Activated naive CD8-positive, alpha-beta T cell treated with anti-CD3 and anti-CD28 coated beads, Interleukin-2, amount 10 ng/mL, durations not matched to agents 7 days and 5 days (primary cell): Measurements from ENCODE around the gene SGIP1. TPM values are rescaled to one million over a fixed set of nuclear protein-coding genes. Genes with fewer than 3 reads are reported as not detected.

Experiments used
- ATAC-seq: fragments of 150-1000 bp; cut with Tn5 transposase; one replicate; pipeline ENCODE4 v1.10.0; 2021; ENCODE audit warnings: low read depth, moderate library complexity
- POLR2A ChIA-PET: fragments of 350-600 bp; sonication (Branson Sonifier 250); formaldehyde crosslinking; loops from one replicate; lab custom pipeline; 2021; ENCODE audit warnings: antibody characterized with exemption; lab: Charles Lee
- DNase-seq: peaks from one replicate; pipeline ENCODE4 v3.0.0; 2021
- H3K27ac Mint-ChIP-seq: one replicate; pipeline ENCODE4 v1.8.0; 2022; ENCODE audit warnings: mild to moderate bottlenecking, mixed read lengths
- H3K27me3 Mint-ChIP-seq: one replicate; pipeline ENCODE4 v1.8.0; 2022; ENCODE audit warnings: mild to moderate bottlenecking, moderate library complexity, mixed read lengths
- H3K36me3 Mint-ChIP-seq: one replicate; pipeline ENCODE4 v1.8.0; 2021; ENCODE audit warnings: mild to moderate bottlenecking, mixed read lengths
- H3K4me1 Mint-ChIP-seq: one replicate; pipeline ENCODE4 v1.8.0; 2021; ENCODE audit warnings: mixed read lengths
- H3K4me3 Mint-ChIP-seq: one replicate; pipeline ENCODE4 v1.8.0; 2022; ENCODE audit warnings: mild to moderate bottlenecking, moderate library complexity, mixed read lengths
- H3K9me3 Mint-ChIP-seq: one replicate; pipeline ENCODE4 v1.8.0; 2021; ENCODE audit warnings: mixed read lengths
- total RNA-seq, 2 experiments: library from RNA; stranded (reverse); gene quantifications; one replicate each; pipeline ENCODE4 v1.2.3, GENCODE V29; 2021

The SGIP1 gene
- total RNA-seq, 2 experiments from 2014 or later = not detected

DNA sequence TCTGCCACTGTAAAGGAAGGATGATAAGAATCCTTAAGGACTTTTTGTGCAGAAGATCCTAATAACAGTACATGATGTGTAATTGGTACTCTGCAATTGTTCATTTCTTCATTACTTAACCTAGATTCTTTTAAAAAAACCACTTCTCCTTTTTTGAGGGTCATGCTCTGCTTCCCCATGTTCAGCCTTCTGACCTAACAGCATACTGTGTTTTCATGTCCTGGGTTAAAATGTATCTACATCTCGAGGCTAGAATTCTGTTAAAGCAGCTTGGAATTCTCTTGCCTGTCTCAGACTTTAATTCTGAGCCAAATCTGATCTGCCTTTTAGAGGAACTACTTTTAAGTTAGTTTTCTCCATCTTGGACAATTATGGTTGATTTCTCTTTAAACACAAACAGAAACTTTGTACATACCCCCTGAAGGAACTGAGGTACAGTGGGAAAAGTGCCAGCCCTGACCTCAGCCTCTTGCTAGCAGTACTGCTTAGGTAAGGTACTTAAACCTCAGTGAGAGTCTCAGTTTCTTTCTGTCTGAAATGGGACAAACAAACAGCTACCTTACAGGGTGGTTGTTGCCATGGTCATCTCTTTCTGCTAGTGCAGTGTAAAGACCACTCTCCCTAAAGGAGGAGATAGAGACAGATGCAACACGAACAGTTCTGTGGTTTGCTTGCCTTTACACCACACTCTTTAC lies 115.1 kb downstream of the SGIP1 start:
- Mint-ChIP-seq H3K27me3 (peaks cover 9% of the 10 kb centered on the region), H3K4me3 (no peak overlapping the region), H3K4me1 (no peaks in the 10 kb centered on the region), H3K9me3 (no peaks in the 10 kb centered on the region), H3K27ac (no peak overlapping the region), H3K36me3 (no peaks in the 10 kb centered on the region)
- no peak for ATAC-seq
- POLR2A ChIA-PET = no interaction called here
- DNase-seq = no peak

DNA sequence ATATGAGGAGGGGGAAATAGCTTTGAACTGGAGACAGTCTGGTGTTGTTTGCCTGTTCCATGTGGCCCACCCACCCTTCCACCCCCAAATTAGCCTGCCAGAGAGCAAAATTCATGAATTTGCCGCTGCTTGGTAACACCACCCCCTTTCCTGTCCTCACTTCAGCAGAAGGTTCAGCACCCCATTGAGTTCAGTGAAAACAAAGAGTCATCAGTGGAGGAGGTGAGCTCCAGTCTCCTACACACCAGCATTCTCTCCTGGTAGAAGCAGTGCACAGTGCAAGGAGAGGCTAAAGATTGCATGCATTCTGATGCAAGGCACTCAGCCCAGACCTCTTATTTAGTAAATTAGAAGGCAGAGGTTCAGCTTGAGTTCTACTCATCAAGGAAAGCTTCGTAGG lies 118.6 kb downstream of the SGIP1 start:
- no peak overlapping the region for H3K27ac Mint-ChIP-seq
- H3K27me3 Mint-ChIP-seq = peaks cover 19% of the 10 kb centered on the region
- no peaks in the 10 kb centered on the region for H3K4me1 Mint-ChIP-seq
- ATAC-seq = no peak
- POLR2A ChIA-PET = no interaction called here
- no peak overlapping the region for H3K4me3 Mint-ChIP-seq
- no peak for DNase-seq
- H3K36me3 Mint-ChIP-seq = no peaks in the 10 kb centered on the region
- no peaks in the 10 kb centered on the region for H3K9me3 Mint-ChIP-seq

DNA sequence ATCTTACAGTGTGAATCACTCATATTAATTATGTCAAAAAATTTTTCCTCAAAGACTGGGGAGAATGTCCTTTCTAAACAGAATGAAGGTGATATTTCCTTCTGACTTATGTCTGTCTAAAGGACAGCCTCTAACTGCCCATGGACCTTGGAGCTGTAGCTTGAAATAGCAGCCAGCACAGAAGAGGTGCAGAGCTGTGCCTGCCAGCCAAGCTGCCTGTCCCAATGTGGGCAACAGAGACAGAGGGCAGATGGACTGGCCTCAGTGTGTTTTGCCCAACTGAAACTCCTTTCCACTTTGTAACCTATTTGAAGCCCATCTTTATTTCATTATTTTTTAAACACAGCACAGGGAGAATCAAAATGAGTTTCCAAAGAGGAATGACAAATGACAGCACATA lies 120.7 kb downstream of the SGIP1 start:
- Mint-ChIP-seq H3K9me3 (no peaks in the 10 kb centered on the region), H3K36me3 (no peaks in the 10 kb centered on the region), H3K4me3 (no peak overlapping the region), H3K27ac (no peak overlapping the region), H3K27me3 (peaks cover 19% of the 10 kb centered on the region), H3K4me1 (no peaks in the 10 kb centered on the region)
- ATAC-seq (no peak), DNase-seq (no peak)
- POLR2A ChIA-PET = no interaction called here

DNA sequence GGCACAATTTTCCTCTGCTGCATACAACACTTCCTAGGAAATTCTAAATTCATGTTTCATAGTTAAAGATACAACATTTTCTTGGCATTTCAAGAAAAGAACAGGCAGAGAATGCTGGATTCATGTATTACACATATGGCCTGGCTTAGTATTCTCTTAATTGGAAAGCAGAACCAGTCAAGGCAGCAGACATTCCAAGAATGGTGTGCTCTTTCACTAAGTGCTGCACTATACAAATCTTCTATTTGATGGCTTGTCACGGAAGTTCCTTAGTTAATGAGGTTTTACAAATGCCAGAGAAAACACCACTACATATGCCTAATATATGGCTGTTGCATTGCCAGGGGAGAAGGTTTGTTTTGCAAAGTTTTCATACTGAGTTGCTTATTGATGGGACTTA lies 137.5 kb downstream of the SGIP1 start:
- H3K36me3 Mint-ChIP-seq = no peaks in the 10 kb centered on the region
- ATAC-seq (no peak), DNase-seq (no peak)
- H3K27me3 Mint-ChIP-seq = peaks cover 3% of the 10 kb centered on the region
- H3K4me3 Mint-ChIP-seq = no peak overlapping the region
- peaks cover 2% of the 10 kb centered on the region for H3K4me1 Mint-ChIP-seq
- H3K9me3 Mint-ChIP-seq = no peaks in the 10 kb centered on the region
- POLR2A ChIA-PET = no interaction called here
- no peak overlapping the region for H3K27ac Mint-ChIP-seq

DNA sequence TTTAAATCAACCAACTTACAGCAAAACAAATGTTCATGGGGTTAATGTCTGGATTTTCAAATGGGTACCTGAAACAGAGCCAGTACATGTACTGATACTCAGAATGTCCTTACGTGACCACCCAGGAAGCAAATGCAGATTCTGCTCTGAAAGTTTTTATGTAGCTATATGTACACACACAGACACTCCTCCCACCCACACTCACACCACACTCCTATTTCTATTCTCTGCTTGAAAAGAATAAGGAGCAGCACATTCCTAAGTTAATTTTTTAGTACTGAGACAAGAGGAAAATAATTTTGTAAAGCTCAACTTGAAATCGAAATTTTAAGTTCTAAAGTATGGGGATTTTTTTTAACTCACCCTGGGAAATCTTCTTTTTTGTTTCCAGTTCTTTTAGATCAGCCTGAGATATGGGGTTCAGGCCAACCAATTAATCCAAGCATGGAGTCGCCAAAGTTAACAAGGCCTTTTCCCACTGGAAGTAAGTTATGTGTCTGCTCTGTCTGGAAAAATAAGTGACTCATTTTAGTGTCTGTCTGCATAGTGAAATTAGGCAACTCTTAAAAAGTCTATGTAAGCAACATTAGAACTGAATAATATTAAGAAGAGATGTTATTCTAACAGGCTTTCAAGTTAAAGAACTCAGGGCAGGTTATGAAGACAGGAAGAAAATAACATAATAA lies 142.8 kb downstream of the SGIP1 start:
- H3K36me3 Mint-ChIP-seq = no peaks in the 10 kb centered on the region
- peaks cover 4% of the 10 kb centered on the region for H3K4me1 Mint-ChIP-seq
- ATAC-seq (no peak), DNase-seq (no peak)
- POLR2A ChIA-PET = no interaction called here
- H3K27ac Mint-ChIP-seq = no peak overlapping the region
- H3K27me3 Mint-ChIP-seq = peaks cover 13% of the 10 kb centered on the region
- no peaks in the 10 kb centered on the region for H3K9me3 Mint-ChIP-seq
- no peak overlapping the region for H3K4me3 Mint-ChIP-seq

DNA sequence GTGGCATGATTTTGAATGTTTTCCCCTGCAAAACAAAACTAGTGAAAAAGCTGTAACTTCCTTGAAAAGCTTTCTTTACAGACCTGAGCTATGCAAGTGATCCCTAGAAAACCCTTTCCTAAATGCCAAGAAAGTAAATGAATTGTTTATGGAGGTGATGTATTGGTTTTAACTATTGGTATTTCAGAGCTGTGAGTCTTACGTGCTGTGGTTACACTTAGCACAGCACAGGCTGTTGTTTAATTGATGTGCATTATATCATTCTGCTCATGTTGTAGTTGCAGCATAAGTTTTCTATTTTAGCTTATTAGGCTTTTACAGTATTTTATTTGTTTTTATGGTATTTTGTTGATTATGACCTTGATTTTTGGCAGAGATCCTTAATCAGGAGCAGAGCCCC lies 144.2 kb downstream of the SGIP1 start:
- Mint-ChIP-seq H3K4me1 (peaks cover 4% of the 10 kb centered on the region), H3K4me3 (no peak overlapping the region), H3K27ac (no peak overlapping the region), H3K27me3 (peaks cover 13% of the 10 kb centered on the region), H3K9me3 (no peaks in the 10 kb centered on the region), H3K36me3 (no peaks in the 10 kb centered on the region)
- no peak for DNase-seq
- ATAC-seq = no peak
- POLR2A ChIA-PET = no interaction called here

DNA sequence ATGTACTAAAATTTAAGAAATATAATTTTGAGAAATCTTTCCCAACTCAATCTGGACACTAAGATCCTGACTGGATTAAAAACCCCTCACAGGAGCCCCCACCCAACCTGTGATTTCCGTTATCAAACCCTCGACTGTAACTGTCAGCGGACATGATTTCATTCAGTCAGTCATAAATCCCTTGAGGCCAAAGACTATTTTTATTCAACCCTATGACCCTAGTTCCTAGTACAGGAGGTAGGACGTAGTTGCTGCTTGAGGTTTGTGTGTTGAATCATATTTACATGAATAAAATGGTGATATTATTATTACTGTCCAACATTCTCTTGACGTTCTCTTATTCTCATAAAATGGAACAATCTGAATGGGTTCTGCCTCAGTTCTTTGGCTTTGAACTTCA lies 145.2 kb downstream of the SGIP1 start:
- no peak for DNase-seq
- peaks cover 13% of the 10 kb centered on the region for H3K27me3 Mint-ChIP-seq
- no peaks in the 10 kb centered on the region for H3K9me3 Mint-ChIP-seq
- ATAC-seq = no peak
- H3K4me3 Mint-ChIP-seq = no peak overlapping the region
- POLR2A ChIA-PET = no interaction called here
- no peak overlapping the region for H3K27ac Mint-ChIP-seq
- H3K36me3 Mint-ChIP-seq = no peaks in the 10 kb centered on the region
- peaks cover 5% of the 10 kb centered on the region for H3K4me1 Mint-ChIP-seq

DNA sequence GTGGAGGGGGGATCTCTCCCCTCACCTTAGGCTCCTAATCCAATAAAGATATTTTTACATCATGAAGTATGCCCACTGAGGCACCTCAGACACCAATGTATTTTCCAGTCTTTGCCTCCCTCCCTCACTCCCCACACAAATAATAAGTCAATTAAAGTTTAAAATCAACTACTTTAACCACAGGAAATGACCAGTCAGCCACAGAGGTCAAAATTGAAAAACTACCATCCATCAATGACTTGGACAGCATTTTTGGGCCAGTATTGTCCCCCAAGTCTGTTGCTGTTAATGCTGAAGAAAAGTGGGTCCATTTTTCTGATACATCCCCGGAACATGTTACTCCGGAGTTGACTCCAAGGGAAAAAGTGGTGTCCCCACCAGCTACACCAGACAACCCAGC lies 147.7 kb downstream of the SGIP1 start:
- H3K27me3 Mint-ChIP-seq = peaks cover 13% of the 10 kb centered on the region
- POLR2A ChIA-PET = no interaction called here
- H3K9me3 Mint-ChIP-seq = no peaks in the 10 kb centered on the region
- DNase-seq (no peak), ATAC-seq (no peak)
- peaks cover 7% of the 10 kb centered on the region for H3K4me1 Mint-ChIP-seq
- H3K36me3 Mint-ChIP-seq = no peaks in the 10 kb centered on the region
- H3K4me3 Mint-ChIP-seq = no peak overlapping the region
- no peak overlapping the region for H3K27ac Mint-ChIP-seq

DNA sequence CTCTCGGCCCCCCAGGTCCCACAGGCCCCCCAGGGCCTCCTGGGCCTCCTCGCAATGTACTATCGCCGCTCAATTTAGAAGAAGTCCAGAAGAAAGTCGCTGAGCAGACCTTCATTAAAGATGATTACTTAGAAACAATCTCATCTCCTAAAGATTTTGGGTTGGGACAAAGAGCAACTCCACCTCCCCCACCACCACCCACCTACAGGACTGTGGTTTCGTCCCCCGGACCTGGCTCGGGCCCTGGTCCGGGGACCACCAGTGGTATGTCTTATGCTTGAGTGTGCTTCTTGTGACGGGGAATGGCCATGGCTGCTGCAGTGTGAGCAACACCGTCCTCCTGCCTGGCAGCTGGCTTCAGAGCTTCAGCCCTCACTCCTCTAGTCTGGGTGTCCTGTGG lies 148.2 kb downstream of the SGIP1 start:
- no peak overlapping the region for H3K4me3 Mint-ChIP-seq
- H3K9me3 Mint-ChIP-seq = no peaks in the 10 kb centered on the region
- H3K4me1 Mint-ChIP-seq = peaks cover 7% of the 10 kb centered on the region
- DNase-seq = no peak
- POLR2A ChIA-PET = no interaction called here
- no peaks in the 10 kb centered on the region for H3K36me3 Mint-ChIP-seq
- peaks cover 12% of the 10 kb centered on the region for H3K27me3 Mint-ChIP-seq
- ATAC-seq = no peak
- no peak overlapping the region for H3K27ac Mint-ChIP-seq

DNA sequence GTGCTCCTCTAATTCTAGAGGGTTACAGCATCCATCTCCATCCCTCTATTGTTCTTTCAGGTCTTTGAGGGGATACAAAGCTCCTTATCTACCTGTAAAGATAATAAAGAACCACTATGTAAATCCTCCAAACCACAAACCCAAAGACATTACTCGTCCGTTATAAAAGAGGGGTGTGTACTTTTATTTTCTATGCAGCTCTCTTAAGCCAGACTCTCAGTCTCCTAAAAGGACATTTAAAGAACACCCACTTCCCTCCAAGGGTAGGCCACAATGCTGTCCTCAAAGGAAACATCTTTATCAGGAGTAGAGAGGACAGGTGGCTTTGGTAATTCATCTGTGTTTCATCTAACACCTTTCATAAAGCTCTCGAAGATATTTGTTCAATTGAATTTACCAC lies 150.4 kb downstream of the SGIP1 start:
- H3K9me3 Mint-ChIP-seq = no peaks in the 10 kb centered on the region
- no peak overlapping the region for H3K27ac Mint-ChIP-seq
- ATAC-seq (no peak), DNase-seq (no peak)
- H3K36me3 Mint-ChIP-seq = no peaks in the 10 kb centered on the region
- POLR2A ChIA-PET = interaction anchor here (0.6 kb wide), 1 partner anchor 1512 kb away, joined by 4 read pairs; no protein-coding TSS in a partner anchor
- peaks cover 7% of the 10 kb centered on the region for H3K4me1 Mint-ChIP-seq
- no peak overlapping the region for H3K4me3 Mint-ChIP-seq
- H3K27me3 Mint-ChIP-seq = peaks cover 3% of the 10 kb centered on the region

DNA sequence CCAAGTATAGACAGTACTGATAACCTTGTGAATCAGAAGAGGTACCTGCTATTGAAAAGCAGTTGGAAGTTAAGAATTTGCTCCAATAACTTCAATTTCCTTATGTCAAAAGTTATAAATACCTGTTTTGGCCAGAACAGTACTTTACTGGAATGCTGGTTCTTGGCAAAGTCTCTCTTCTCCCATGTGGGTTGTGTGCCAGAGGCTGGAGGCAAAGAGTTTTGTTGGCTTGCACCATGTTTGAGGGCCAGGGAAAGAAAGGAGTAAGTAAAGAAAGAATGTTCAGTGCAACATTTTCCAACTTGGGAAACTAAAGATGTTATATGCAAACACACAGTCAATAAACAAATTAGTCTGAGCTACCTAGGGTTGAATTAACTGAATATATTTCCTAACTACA lies 151.3 kb downstream of the SGIP1 start:
- Mint-ChIP-seq H3K9me3 (no peaks in the 10 kb centered on the region), H3K27ac (no peak overlapping the region), H3K4me1 (peaks cover 7% of the 10 kb centered on the region), H3K36me3 (no peaks in the 10 kb centered on the region), H3K27me3 (peaks cover 1% of the 10 kb centered on the region), H3K4me3 (no peak overlapping the region)
- POLR2A ChIA-PET = no interaction called here
- DNase-seq (no peak), ATAC-seq (no peak)

DNA sequence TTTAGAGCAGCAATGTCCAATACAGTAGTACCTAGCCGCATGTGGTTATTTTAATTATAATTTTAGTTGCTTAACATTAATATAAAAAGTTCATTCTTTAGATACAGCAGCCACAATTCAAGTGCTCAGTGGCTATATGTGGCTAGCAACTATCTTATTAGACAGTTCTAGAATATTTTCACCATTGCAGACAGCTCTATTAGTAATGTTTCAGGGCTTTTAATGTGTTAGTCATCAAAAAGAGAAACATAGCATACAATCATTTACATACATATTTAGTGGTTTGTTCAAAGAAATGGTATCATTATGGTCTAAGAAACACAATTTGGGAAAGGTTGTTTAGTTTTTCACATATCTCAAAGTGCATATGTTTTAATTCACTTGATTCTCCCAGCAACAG lies 151.7 kb downstream of the SGIP1 start:
- H3K4me1 Mint-ChIP-seq = peaks cover 7% of the 10 kb centered on the region
- H3K36me3 Mint-ChIP-seq = no peaks in the 10 kb centered on the region
- ATAC-seq = no peak
- H3K4me3 Mint-ChIP-seq = no peak overlapping the region
- no peak overlapping the region for H3K27ac Mint-ChIP-seq
- POLR2A ChIA-PET = no interaction called here
- no peak for DNase-seq
- H3K27me3 Mint-ChIP-seq = peaks cover 2% of the 10 kb centered on the region
- H3K9me3 Mint-ChIP-seq = no peaks in the 10 kb centered on the region

DNA sequence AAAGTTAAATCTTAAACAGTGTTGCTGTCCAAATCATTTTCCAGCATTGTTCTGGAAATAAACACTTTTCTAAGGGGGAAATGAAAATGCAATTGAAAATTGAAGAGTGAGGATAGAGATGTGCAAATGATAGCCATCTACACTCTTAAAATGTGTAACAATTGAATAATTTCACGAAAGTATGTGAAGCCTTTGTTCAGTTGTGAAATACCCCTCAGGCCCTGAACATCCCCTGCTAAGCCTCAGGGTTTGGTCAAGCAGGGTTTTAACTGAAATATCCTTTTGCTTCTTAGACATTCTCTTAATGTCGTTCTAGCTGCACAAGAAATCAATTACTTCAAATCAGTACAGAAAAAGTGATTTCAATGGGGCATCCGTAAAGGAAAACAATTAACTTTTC lies 152.5 kb downstream of the SGIP1 start:
- peaks cover 2% of the 10 kb centered on the region for H3K27me3 Mint-ChIP-seq
- H3K9me3 Mint-ChIP-seq = no peaks in the 10 kb centered on the region
- POLR2A ChIA-PET = no interaction called here
- peaks cover 7% of the 10 kb centered on the region for H3K4me1 Mint-ChIP-seq
- no peaks in the 10 kb centered on the region for H3K36me3 Mint-ChIP-seq
- no peak for ATAC-seq
- DNase-seq = no peak
- no peak overlapping the region for H3K27ac Mint-ChIP-seq
- H3K4me3 Mint-ChIP-seq = no peak overlapping the region

DNA sequence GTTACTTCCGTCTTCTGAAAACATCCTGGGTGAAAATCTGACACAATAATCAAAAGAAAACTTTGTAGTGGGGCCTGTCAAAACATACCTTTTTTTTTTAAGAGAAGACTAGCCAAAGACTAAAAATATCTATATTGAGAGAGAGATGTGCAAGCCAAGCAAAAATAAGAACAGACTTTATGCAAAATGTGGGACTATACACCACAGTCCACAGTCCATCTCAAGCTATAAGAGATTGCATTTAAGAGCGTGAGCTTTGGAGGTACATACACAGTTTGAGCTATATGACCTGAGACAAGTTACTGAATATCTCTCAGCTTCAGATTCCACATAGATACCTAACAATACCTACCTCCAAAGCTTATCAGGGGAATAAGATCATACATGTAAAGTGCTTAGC lies 153.4 kb downstream of the SGIP1 start:
- DNase-seq (no peak), ATAC-seq (no peak)
- H3K9me3 Mint-ChIP-seq = no peaks in the 10 kb centered on the region
- H3K27me3 Mint-ChIP-seq = peaks cover 2% of the 10 kb centered on the region
- H3K4me3 Mint-ChIP-seq = no peak overlapping the region
- H3K4me1 Mint-ChIP-seq = peaks cover 7% of the 10 kb centered on the region
- H3K36me3 Mint-ChIP-seq = no peaks in the 10 kb centered on the region
- POLR2A ChIA-PET = no interaction called here
- H3K27ac Mint-ChIP-seq = no peak overlapping the region
